Kidney glomerular epithelial cell (primary cell): Measurements from ENCODE around the gene HOXB7.
A peak's percentile ranks its signal among the peaks of the same experiment; 100 is the strongest.

ENCODE experiments used
- DNase-seq: peaks from one replicate; lab custom pipeline; 2025; lab: John Stamatoyannopoulos, UW

Gene HOXB7

GRCh38 chr17:48579471-48579759 lies 31.4 kb downstream of the HOXB7 start:
- DNase-seq: no peak

GRCh38 chr17:48578616-48579470 lies 32.0 kb downstream of the HOXB7 start:
- DNase-seq: no peak

GRCh38 chr17:48577946-48578615 lies 32.7 kb downstream of the HOXB7 start, which contains the start of gene HOXB4:
Gene HOXB4 (minus strand): TSS chr17:48578350. CDS start chr17:48578319, 31 bp downstream.
- DNase-seq: peak; percentile 49

- peak; percentile 41 for DNase-seq
Observed at GRCh38 chr17:48577330-48577945, 33.4 kb downstream of the HOXB7 start.

DNA sequence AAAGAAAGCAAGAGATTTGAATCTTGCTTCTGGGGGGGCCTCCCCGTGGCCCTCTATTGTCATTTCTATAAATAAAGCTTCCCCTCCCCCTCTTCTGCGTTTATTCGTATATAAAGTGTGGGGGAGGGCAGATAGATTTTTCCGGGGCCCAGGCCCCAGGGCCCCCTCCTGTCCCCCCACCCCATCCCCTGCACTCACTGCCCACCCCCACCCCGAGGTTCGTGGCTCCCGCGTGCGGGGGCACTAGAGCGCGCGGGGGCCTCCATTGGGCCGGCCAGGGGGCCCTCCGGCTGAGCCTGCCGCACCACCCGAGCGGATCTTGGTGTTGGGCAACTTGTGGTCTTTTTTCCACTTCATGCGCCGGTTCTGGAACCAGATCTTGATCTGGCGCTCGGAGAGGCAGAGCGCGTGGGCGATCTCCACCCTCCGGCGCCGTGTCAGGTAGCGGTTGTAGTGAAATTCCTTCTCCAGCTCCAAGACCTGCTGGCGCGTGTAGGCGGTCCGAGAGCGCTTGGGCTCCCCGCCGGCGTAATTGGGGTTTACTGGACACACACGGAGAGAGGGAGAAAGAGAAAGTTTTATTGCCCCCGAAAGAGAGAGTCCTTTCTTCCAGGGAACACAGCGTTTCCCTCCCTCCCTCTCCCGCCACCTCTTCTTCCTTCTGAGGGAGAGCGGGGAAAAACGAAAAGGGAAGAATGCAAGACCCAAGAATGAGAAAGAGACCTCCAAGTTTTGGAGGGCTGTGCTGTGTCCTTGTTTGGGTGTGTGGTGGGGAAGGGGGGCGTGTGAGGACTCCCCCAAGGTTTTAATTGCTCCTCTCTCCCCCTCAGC lies 34.1 kb downstream of the HOXB7 start:
- DNase-seq: peak; percentile 21

DNA sequence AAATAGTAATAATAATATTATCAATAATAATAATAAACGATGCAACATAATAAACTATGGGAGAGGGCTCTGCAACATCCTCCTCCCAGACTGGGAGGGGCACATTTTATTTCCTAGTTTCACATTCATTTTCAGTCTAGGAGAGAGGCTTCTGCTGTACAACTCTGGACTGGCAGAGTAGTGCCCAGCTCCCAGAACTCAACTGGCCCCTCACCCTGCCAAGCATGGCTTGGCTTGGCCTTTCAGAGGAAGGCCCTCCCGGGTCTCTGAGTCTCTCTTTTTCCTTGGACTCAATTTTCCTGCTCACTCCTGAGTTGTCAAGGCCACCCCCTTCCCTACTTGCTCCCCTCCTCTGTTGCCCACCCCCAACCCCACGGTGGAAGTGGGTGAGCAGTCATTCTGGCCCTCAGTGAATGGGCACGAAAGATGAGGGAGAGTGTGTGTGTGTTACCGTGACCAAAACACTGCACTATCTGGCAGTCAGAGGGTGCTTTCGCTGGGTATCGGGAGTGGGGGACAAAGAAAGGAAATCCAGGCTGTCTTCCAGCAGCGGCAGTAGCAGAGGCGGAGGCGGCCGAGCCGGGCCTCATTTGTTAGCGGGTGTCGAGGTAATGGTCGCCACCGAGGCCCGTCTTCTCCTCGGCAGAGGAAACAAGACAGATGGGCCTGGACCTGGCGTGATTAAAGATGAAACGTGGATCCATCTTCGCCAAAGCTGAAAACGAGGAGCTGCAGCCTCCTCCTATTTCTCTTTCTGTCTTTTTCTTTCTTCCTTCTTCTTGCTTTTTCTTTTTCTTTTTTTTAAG lies 34.9 kb downstream of the HOXB7 start:
- DNase-seq: no peak

- DNase-seq: no peak
Observed at GRCh38 chr17:48575066-48575582, 35.7 kb downstream of the HOXB7 start.

DNA sequence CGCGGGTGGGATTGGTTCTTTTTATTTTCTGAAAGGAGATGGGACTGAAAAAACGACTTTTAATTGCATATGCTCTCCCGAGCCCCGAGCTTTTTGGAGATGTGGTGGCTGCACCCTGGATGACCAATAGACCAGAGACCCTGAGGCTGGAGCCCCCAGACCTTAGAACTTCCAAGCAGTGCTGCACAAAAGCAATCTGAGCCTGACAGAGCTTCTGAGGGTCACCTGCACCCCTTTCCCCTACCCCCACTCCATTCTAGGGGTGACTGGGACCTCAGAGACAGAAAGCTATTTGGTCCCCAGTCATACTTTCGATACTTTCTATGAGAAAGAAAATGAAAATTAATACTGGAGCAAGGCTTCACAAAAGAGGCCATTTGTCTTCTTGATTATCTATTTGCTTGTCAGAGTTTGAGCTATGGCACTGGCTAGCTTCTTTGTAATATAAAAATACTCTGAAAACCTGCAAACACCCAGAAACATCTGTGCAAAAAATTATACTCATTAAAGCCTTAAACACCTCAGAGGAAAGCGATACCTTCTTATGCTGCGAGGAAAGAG lies 36.2 kb downstream of the HOXB7 start:
- no peak for DNase-seq

DNA sequence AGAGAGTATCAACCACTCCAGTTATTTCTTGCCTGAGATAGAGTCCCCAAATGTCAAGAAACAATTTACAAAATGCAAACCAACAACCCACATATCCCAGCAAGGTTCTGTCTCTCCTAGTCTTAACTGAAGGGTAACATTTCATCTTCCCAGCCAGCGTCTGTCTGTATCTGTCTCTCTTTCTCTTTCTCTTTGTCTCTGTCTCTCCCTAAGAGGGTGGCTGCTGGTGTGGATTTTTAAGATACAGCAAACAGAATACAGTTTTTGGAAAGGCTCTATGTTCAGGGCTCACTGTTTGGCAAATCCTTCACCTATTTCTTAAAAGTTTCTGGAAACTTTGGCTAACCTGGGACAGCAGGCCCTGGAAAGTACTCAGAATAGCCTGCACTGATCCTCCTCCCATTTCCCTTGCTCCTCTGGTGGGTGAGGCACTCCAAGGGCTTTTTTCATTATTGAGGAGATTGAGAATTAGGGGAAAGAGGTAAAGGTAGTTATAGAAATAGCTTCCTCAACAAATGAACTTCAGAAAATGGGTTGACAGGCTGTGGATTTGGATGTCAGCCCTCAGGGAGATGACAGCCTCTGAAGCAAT lies 38.9 kb downstream of the HOXB7 start:
- DNase-seq: no peak

DNA sequence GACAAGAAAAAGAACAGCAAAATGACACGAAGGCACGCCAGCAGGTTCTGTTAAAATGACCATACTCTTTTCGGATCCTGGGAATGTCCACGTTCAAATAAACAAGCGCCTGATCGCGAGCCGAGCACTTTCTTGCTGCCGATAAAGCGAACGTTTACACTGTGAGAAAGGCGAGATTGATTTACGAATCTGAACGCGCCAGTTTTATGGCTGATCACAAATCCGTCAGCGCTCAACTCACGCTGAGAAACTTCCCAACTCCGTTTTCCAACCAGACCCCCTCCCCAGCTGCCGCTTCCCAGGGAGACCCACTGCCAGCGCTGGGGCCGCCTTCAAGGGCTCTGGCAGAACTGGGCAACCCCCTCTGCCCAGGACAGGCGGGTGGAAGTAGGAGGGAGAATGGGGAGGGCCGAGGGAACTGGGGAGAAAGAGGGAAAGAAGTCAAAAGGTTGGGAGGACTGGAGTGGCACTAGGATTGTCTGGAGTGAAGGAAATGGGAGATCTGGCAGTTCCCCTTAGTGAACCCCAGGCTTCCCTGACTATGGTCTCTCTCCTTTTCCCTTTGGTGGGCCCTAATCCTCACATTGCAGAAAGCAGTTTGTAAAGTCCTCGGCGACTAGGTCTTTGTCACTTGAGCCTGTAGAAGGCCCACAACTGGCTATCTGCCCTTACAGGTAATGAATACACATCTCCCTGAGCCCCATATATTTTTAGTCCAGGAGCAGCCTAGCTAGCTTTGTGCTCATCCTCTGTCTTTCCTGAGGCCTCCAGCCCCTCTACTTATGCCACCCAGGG lies 39.6 kb downstream of the HOXB7 start:
- DNase-seq: no peak

- DNase-seq: no peak
Observed at GRCh38 chr17:48570325-48571023, 40.3 kb downstream of the HOXB7 start.

DNA sequence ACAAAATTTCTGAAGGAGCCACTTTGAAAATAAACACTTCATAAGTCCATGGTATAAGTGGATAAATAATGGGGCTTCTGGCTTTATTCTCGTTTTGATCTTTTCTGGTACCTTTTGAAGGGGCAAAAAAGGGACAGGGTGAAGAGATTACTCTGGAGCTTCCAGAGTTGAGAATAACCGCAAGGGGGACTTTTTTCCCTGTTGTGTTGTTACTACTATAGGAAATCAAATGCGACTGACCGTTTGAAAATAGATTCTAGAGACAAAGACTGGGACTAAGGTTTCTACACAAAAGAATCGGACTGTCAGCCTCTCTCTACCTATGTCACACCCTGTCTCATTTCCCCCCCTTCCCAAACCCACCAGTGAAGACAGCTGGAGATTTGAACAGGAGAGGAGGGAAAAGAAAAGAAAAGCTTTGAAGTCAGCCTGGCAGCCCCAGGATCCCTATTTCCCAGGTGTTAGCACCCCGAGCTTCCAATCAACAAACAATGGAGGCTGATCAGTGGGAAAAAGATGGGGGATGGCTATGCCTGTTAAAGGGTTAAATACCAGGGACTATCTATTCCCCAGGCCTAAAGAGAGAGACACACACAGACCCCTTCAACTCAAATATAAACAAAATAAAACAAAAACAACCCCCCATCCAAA lies 41.0 kb downstream of the HOXB7 start:
- no peak for DNase-seq

DNA sequence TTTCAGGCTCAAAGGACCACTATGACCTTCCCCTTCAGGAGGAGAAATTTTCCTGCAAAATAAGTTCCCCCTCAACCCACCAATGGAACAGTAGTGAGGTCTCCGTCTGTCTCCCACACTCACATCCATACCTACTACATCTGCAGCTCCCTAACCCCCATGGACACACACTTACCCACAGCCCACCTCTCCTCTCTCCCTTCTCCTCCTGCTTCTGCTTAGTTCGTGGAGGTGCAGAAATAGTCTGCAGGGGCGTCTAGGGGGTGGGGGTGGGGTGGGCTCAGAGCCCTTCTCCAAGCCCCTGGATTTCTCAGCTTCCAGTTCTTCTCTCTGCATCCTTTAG lies 41.6 kb downstream of the HOXB7 start:
- DNase-seq: no peak

DNA sequence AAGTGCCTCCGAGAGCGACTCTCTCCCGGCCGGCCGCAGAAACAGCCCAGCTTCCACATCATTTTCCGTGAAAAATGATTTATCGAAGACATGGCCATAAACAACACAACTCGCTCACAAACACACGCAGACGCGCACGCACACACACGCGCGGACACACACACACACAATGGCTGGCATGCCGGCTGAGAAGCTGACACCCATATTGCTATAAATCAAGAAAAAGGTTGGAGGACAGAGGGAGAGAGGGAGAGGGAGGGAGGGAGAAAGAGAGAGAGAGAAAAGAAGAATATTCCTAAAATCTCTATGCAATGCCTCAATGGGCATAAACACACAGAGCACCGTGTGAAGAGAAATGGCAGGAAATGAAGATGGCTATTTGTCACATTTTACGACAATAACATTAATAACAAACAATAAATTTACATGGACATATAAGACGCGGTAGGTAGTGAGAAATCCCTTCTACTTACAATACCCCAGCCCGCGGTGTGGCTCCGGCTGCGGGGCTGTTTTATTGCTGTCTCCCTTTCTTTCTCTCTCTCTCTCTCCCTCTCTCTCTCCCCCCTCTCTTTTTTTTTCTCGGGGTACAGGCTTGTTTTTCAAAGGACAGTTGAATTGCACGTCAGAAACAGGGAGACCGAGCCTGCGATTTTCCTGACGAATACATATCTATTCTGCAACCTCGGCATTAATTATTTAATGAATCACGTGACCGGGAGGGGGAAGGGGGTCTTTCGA lies 42.1 kb downstream of the HOXB7 start:
- no peak for DNase-seq

- DNase-seq: no peak
Observed at GRCh38 chr17:48567646-48568354, 43.0 kb downstream of the HOXB7 start.

- no peak for DNase-seq
Observed at GRCh38 chr17:48567209-48567608, 43.6 kb downstream of the HOXB7 start.

- no peak for DNase-seq
Observed at GRCh38 chr17:48566717-48567116, 44.1 kb downstream of the HOXB7 start.
